ENCODE data around the gene COL20A1. TPM values are rescaled to one million over a fixed set of nuclear protein-coding genes. Genes with fewer than 3 reads are reported as not detected.
A peak's percentile ranks its signal among the peaks of the same experiment; 100 is the strongest.

Gene COL20A1
- total RNA-seq, 1 donor from 2014 or later = 5.0 TPM

DNA sequence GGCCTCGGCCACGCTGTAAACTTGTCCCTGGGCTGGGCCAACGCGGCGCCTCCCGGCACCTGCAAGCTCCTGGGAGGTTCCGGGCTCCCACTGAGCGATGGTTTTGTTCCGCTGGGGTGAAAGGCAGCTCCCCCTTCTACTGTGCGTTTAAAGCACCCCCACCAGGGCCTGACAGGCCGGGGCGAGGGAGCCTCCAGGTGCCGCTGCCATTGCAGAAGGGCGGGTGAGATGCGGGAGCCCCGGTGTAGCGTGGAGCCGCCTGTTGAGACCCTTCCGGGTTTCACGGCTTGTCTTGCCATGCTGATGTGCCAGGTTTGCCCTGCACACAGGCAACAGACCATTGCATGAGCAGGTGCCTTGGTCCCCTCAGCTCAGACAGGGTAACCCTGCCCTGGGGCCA, 2.9 kb downstream of the COL20A1 start:
- no peaks in the 10 kb centered on the region for H3K36me3 ChIP-seq (ENCODE audit: insufficient read depth, low read length)
- Mint-ChIP-seq H3K27ac (ENCODE audit: unreplicated experiment) (no peak overlapping the region), H3K36me3 (ENCODE audit: low read depth, unreplicated experiment) (peaks cover 9% of the 10 kb centered on the region), H3K27me3 (ENCODE audit: low read depth, unreplicated experiment) (peaks cover 10% of the 10 kb centered on the region), H3K4me1 (ENCODE audit: low read depth, unreplicated experiment) (peaks cover 5% of the 10 kb centered on the region), H3K9me3 (ENCODE audit: unreplicated experiment) (no peaks in the 10 kb centered on the region), H3K4me3 (ENCODE audit: unreplicated experiment) (no peak overlapping the region)
- H3K27ac ChIP-seq (ENCODE audit: low read depth, low read length) = no peak overlapping the region
- H2AFZ ChIP-seq (ENCODE audit: low read depth, low read length) = no peak overlapping the region
- no peaks in the 10 kb centered on the region for H3K4me1 ChIP-seq (ENCODE audit: insufficient read depth, low read length)
- H3K9me3 ChIP-seq (ENCODE audit: insufficient read depth, low read depth, low read length) = no peaks in the 10 kb centered on the region
- no peak overlapping the region for H3K4me2 ChIP-seq (ENCODE audit: low read length)
- H3K27me3 ChIP-seq (ENCODE audit: insufficient read depth, low read length) = peaks cover 29% of the 10 kb centered on the region
- H4K20me1 ChIP-seq (ENCODE audit: insufficient read depth, low read length) = peaks cover 17% of the 10 kb centered on the region
- H3K4me3 ChIP-seq (ENCODE audit: insufficient read depth, low read depth, low read length) = no peak overlapping the region
- H3K79me2 ChIP-seq (ENCODE audit: insufficient read depth, low read length) = no peaks in the 10 kb centered on the region
- H3K9ac ChIP-seq (ENCODE audit: low read length) = no peak overlapping the region
- FAIRE-seq (no peak), DNase-seq (ENCODE audit: low read depth) (no peak)
- TF ChIP-seq, protein P1, sequence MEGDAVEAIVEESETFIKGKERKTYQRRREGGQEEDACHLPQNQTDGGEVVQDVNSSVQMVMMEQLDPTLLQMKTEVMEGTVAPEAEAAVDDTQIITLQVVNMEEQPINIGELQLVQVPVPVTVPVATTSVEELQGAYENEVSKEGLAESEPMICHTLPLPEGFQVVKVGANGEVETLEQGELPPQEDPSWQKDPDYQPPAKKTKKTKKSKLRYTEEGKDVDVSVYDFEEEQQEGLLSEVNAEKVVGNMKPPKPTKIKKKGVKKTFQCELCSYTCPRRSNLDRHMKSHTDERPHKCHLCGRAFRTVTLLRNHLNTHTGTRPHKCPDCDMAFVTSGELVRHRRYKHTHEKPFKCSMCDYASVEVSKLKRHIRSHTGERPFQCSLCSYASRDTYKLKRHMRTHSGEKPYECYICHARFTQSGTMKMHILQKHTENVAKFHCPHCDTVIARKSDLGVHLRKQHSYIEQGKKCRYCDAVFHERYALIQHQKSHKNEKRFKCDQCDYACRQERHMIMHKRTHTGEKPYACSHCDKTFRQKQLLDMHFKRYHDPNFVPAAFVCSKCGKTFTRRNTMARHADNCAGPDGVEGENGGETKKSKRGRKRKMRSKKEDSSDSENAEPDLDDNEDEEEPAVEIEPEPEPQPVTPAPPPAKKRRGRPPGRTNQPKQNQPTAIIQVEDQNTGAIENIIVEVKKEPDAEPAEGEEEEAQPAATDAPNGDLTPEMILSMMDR (IDR thresholded peaks at IDR 0.05; ENCODE audit: insufficient read depth, low read depth, low read length) = no peak
- peak; percentile 24 for TF ChIP-seq EZH2 (IDR thresholded peaks at IDR 0.05; ENCODE audit: insufficient read depth, low read length)

DNA sequence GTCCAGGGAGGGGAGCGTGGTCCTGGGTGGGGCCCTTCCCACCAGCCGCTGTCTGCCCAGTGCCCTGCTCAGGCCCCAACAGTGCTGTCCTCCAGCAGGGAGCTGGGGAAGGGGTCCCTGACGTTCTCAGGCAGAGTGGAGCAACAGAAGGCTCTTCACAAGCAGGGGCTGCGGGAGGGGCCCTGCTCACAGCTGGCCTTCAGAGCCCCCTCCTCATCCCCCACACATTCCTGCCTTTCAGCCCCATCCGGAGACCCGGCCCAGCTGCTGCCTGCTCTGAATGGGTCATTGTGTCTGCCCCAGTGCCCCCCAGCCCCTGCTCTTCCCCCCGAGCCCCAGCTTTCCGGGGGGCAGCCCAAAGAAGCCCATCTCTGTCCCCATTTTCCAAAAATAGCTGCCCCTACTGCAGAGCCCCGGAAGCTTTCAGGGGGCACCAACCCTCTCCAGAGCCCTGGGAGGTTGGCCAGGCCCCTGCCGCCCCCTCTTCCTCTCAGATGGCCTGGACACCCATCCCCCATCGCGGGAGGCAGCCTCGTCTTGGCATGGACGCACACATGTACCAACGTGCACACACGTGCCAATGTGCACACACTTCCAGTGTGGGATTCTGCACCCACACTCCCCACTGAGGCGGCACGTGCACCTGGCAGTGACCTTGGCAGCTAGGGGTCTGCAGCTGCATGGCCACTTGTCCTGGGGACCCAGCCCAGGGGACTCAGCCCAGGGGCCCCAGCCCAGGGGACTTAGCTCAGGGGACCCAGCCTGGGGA, 3.7 kb downstream of the COL20A1 start:
- H3K4me1 ChIP-seq (ENCODE audit: insufficient read depth, low read length) = no peaks in the 10 kb centered on the region
- Mint-ChIP-seq H3K4me1 (ENCODE audit: low read depth, unreplicated experiment) (peaks cover 5% of the 10 kb centered on the region), H3K36me3 (ENCODE audit: low read depth, unreplicated experiment) (peaks cover 9% of the 10 kb centered on the region), H3K9me3 (ENCODE audit: unreplicated experiment) (no peaks in the 10 kb centered on the region), H3K27ac (ENCODE audit: unreplicated experiment) (no peak overlapping the region), H3K27me3 (ENCODE audit: low read depth, unreplicated experiment) (peaks cover 10% of the 10 kb centered on the region), H3K4me3 (ENCODE audit: unreplicated experiment) (no peak overlapping the region)
- no peak overlapping the region for H3K4me2 ChIP-seq (ENCODE audit: low read length)
- TF ChIP-seq, protein P1 (IDR thresholded peaks at IDR 0.05; ENCODE audit: insufficient read depth, low read depth, low read length) = no peak
- no peak for TF ChIP-seq EZH2 (IDR thresholded peaks at IDR 0.05; ENCODE audit: insufficient read depth, low read length)
- peaks cover 10% of the 10 kb centered on the region for H4K20me1 ChIP-seq (ENCODE audit: insufficient read depth, low read length)
- H3K27ac ChIP-seq (ENCODE audit: low read depth, low read length) = no peak overlapping the region
- FAIRE-seq (no peak), DNase-seq (ENCODE audit: low read depth) (no peak)
- H3K36me3 ChIP-seq (ENCODE audit: insufficient read depth, low read length) = no peaks in the 10 kb centered on the region
- H2AFZ ChIP-seq (ENCODE audit: low read depth, low read length) = no peak overlapping the region
- no peak overlapping the region for H3K4me3 ChIP-seq (ENCODE audit: insufficient read depth, low read depth, low read length)
- no peaks in the 10 kb centered on the region for H3K79me2 ChIP-seq (ENCODE audit: insufficient read depth, low read length)
- peaks cover 3% of the 10 kb centered on the region for H3K9me3 ChIP-seq (ENCODE audit: insufficient read depth, low read depth, low read length)
- H3K27me3 ChIP-seq (ENCODE audit: insufficient read depth, low read length) = peaks cover 29% of the 10 kb centered on the region
- no peak overlapping the region for H3K9ac ChIP-seq (ENCODE audit: low read length)

DNA sequence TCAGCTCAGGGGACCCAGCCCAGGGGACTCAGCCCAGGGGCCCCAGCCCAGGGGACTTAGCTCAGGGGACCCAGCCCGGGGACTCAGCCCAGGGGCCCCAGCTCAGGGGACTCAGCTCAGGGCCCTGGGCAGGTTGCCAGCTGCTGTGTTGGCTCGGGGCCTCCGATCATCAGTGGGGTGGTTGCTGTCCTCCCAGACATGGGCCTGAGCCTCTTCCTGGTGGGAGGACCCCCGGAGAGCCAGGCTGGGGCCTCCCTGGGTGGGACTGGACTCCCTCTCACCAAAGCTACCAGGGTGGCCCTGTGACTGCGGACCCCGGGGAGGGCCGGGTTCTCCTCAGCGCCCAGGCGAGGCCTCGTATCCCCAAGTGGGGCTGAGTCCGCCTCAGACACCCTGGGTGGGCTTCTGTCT, 4.4 kb downstream of the COL20A1 start:
- H3K4me3 Mint-ChIP-seq (ENCODE audit: unreplicated experiment) = no peak overlapping the region
- Histone ChIP-seq H3K9me3 (ENCODE audit: insufficient read depth, low read depth, low read length) (peaks cover 3% of the 10 kb centered on the region), H3K9ac (ENCODE audit: low read length) (no peak overlapping the region), H3K4me1 (ENCODE audit: insufficient read depth, low read length) (no peaks in the 10 kb centered on the region), H2AFZ (ENCODE audit: low read depth, low read length) (no peak overlapping the region), H3K4me3 (ENCODE audit: insufficient read depth, low read depth, low read length) (no peak overlapping the region), H3K4me2 (ENCODE audit: low read length) (no peak overlapping the region), H4K20me1 (ENCODE audit: insufficient read depth, low read length) (peaks cover 3% of the 10 kb centered on the region), H3K36me3 (ENCODE audit: insufficient read depth, low read length) (no peaks in the 10 kb centered on the region), H3K27ac (ENCODE audit: low read depth, low read length) (no peak overlapping the region), H3K79me2 (ENCODE audit: insufficient read depth, low read length) (no peaks in the 10 kb centered on the region), H3K27me3 (ENCODE audit: insufficient read depth, low read length) (peaks cover 29% of the 10 kb centered on the region)
- H3K27me3 Mint-ChIP-seq (ENCODE audit: low read depth, unreplicated experiment) = peaks cover 10% of the 10 kb centered on the region
- TF ChIP-seq, protein P1 (IDR thresholded peaks at IDR 0.05; ENCODE audit: insufficient read depth, low read depth, low read length) = no peak
- TF ChIP-seq EZH2 (IDR thresholded peaks at IDR 0.05; ENCODE audit: insufficient read depth, low read length) = no peak
- no peaks in the 10 kb centered on the region for H3K9me3 Mint-ChIP-seq (ENCODE audit: unreplicated experiment)
- FAIRE-seq (no peak), DNase-seq (ENCODE audit: low read depth) (no peak)
- H3K4me1 Mint-ChIP-seq (ENCODE audit: low read depth, unreplicated experiment) = no peaks in the 10 kb centered on the region
- H3K36me3 Mint-ChIP-seq (ENCODE audit: low read depth, unreplicated experiment) = peaks cover 9% of the 10 kb centered on the region
- no peak overlapping the region for H3K27ac Mint-ChIP-seq (ENCODE audit: unreplicated experiment)
